B cell (primary cell): ENCODE results near the gene SEZ6L. TPM values are rescaled to one million over a fixed set of nuclear protein-coding genes. Genes with fewer than 3 reads are reported as not detected.

Experiments used
- ATAC-seq: fragments of 200-7000 bp; cut with Tn5 transposase; one replicate; pipeline ENCODE4 v1.10.0; 2021; ENCODE audit warnings: low read depth, mild to moderate bottlenecking, moderate number of reproducible peaks, moderate library complexity
- CTCF ChIA-PET: fragments of 350-600 bp; sonication (Branson Sonifier 250); formaldehyde crosslinking; loops from one replicate; lab custom pipeline; 2021; ENCODE audit warnings: antibody characterized with exemption, inconsistent platforms; lab: Charles Lee
- POLR2A ChIA-PET: fragments of 350-600 bp; sonication (Branson Sonifier 250); formaldehyde crosslinking; loops from one replicate; lab custom pipeline; 2021; ENCODE audit warnings: antibody characterized with exemption; lab: Charles Lee
- DNase-seq: peaks from one replicate; pipeline ENCODE4 v3.0.0; 2013
- H2AFZ ChIP-seq: 2 replicates; pipeline ENCODE4 v1.6.1; 2012; ENCODE audit warnings: mild to moderate bottlenecking, low read depth, low read length; ENCODE audit not compliant: insufficient read depth, poor library complexity, severe bottlenecking
- H3K27ac ChIP-seq, 2 donors: 1 replicate in 1 of 2; 2 replicates in 1 of 2; pipeline ENCODE4 v1.5.1; 2012 to 2013; ENCODE audit warnings: low read length in 2 of 2, mild to moderate bottlenecking in 2 of 2, moderate library complexity in 1 of 2
- H3K27me3 ChIP-seq, 4 experiments: fragments of 200-600 bp in 1 of 4; sonication (generic) in 1 of 4; replicated peaks in 1 of 4; 1 replicate in 2 of 4; 2 replicates in 2 of 4; pipeline versions ENCODE4 v1.6.1 to v1.7.0; 2013 to 2016; ENCODE audit warnings: low read length in 3 of 4, mild to moderate bottlenecking in 2 of 4, mixed read lengths in 1 of 4, moderate library complexity in 1 of 4; ENCODE audit not compliant: insufficient read depth in 4 of 4, control insufficient read depth in 3 of 4; ENCODE audit errors: control extremely low read depth in 1 of 4
- H3K36me3 ChIP-seq, 2 experiments: replicated peaks in 1 of 2; 1 replicate in 1 of 2; 2 replicates in 1 of 2; pipeline versions ENCODE4 v1.6.1 to v1.7.1; 2013; ENCODE audit warnings: low read length in 1 of 2; ENCODE audit not compliant: insufficient read depth in 2 of 2, control insufficient read depth in 1 of 2; ENCODE audit errors: control extremely low read depth in 1 of 2, extremely low read depth in 1 of 2
- H3K4me1 ChIP-seq, 2 donors: fragments of 200-600 bp in 1 of 2; sonication (generic) in 1 of 2; 1 replicate in 1 of 2; 2 replicates in 1 of 2; pipeline versions ENCODE4 v1.5.1 to v1.6.1; 2013 to 2017; ENCODE audit warnings: low read length in 2 of 2; ENCODE audit not compliant: control insufficient read depth in 2 of 2, insufficient read depth in 2 of 2
- H3K4me2 ChIP-seq: replicated peaks from 2 replicates; pipeline ENCODE3; 2012; ENCODE audit warnings: mild to moderate bottlenecking, low read depth, low read length; ENCODE audit not compliant: poor library complexity, severe bottlenecking
- H3K4me3 ChIP-seq, 5 experiments: fragments of 200-600 bp in 1 of 5; sonication (generic) in 1 of 5; 1 replicate in 3 of 5; 2 replicates in 2 of 5; pipeline versions ENCODE4 v1.5.1 to v1.7.0; 2011 to 2016; ENCODE audit warnings: low read length in 4 of 5, mild to moderate bottlenecking in 4 of 5, low read depth in 2 of 5, control low read depth in 1 of 5, moderate library complexity in 1 of 5; ENCODE audit not compliant: insufficient read depth in 1 of 5; ENCODE audit errors: control extremely low read depth in 1 of 5, extremely low read depth in 1 of 5
- H3K79me2 ChIP-seq: fragments of 200-600 bp; sonication (generic); one replicate; pipeline ENCODE4 v1.6.0; 2016; ENCODE audit warnings: low read length; ENCODE audit not compliant: control insufficient read depth, insufficient read depth
- H3K9ac ChIP-seq: fragments of 200-600 bp; sonication (generic); 2 replicates; pipeline ENCODE4 v1.6.1; 2017; ENCODE audit warnings: mild to moderate bottlenecking, low read length, moderate library complexity
- H3K9me3 ChIP-seq, 3 donors: one replicate each; pipeline versions ENCODE4 v1.6.1 to v1.7.1; 2013; ENCODE audit warnings: low read length in 2 of 3; ENCODE audit not compliant: control insufficient read depth in 2 of 3, insufficient read depth in 1 of 3; ENCODE audit errors: control extremely low read depth in 1 of 3
- H4K20me1 ChIP-seq: 2 replicates; pipeline ENCODE4 v1.6.0; 2012; ENCODE audit warnings: mild to moderate bottlenecking, low read length; ENCODE audit not compliant: insufficient read depth, control insufficient read depth, poor library complexity, severe bottlenecking
- H3K27ac Mint-ChIP-seq: one replicate; pipeline ENCODE4 v1.8.0; 2021; ENCODE audit warnings: mixed read lengths
- H3K27me3 Mint-ChIP-seq: one replicate; pipeline ENCODE4 v1.8.0; 2021; ENCODE audit warnings: mixed read lengths
- H3K4me1 Mint-ChIP-seq: one replicate; pipeline ENCODE4 v1.8.0; 2021; ENCODE audit warnings: mixed read lengths
- H3K4me3 Mint-ChIP-seq: one replicate; pipeline ENCODE4 v1.8.0; 2021; ENCODE audit warnings: mixed read lengths
- H3K9me3 Mint-ChIP-seq: one replicate; pipeline ENCODE4 v1.8.0; 2022; ENCODE audit warnings: mixed read lengths; ENCODE audit not compliant: insufficient read depth
- CTCF ChIP-seq: fragments of 200-600 bp; IDR thresholded peaks from one replicate; pipeline ENCODE4 v1.8.0; 2022; ENCODE audit warnings: antibody characterized with exemption, mild to moderate bottlenecking
- EZH2 ChIP-seq: IDR thresholded peaks from 2 replicates; pipeline ENCODE4 v1.6.1; 2012; ENCODE audit warnings: borderline replicate concordance, low read depth, mild to moderate bottlenecking, moderate library complexity, low read length; ENCODE audit not compliant: insufficient read depth, poor library complexity, severe bottlenecking
- WGBS: methylation state at CpG from one replicate; pipeline ENCODE4 v1.1.5; 2013; ENCODE audit warnings: missing lambda C conversion rate; ENCODE audit not compliant: insufficient coverage; 5-methylcytosine and 5-hydroxymethylcytosine counted together
- intact Hi-C: fragments of 100-400 bp; cut with micrococcal nuclease; formaldehyde crosslinking; loops from one replicate; pipeline ENCODE4 v1.10.0; 2022
- polyA plus RNA-seq: library from polyadenylated mRNA; depleted of rRNA; stranded (reverse); fragments of >200 nt; gene quantifications from 2 replicates; pipeline ENCODE4 v1.2.3, GENCODE V29; 2012
- total RNA-seq, 2 donors: library from RNA; stranded (reverse); fragments of 120-200 nt in 1 of 2; gene quantifications; 1 replicate in 1 of 2; 2 replicates in 1 of 2; pipeline versions ENCODE4 v1.2.3 to v1.2.4, GENCODE V29; 2013 to 2022

Gene SEZ6L
- total and polyA plus RNA-seq, 2 donors (not counting 1 experiment from before 2014, with no cell fraction given) = 0.04 TPM; not detected in 1

GRCh38 chr22:26429458-26430286 is 260.4 kb downstream of the SEZ6L start:
- Mint-ChIP-seq H3K27ac (peak overlapping the region; percentile 86), H3K4me3 (peak overlapping the region; percentile 77), H3K9me3 (no peaks in the 10 kb centered on the region), H3K27me3 (no peaks in the 10 kb centered on the region), H3K4me1 (peaks cover 55% of the 10 kb centered on the region)
- H4K20me1 ChIP-seq = no peaks in the 10 kb centered on the region
- intact Hi-C loops = loop anchor here (1.0 to 2.0 kb wide), 3 partner anchors 135 to 243 kb away; partner anchors contain the start of gene TPST2
- no peak for ATAC-seq
- ChIA-PET CTCF (interaction anchor here (0.7 to 3.2 kb wide), 4 partner anchors 31 to 74 kb away, joined by 3 to 19 read pairs (median 4); no protein-coding TSS in a partner anchor), POLR2A (interaction anchor here (0.6 to 2.0 kb wide), 4 partner anchors 9 to 244 kb away, joined by 3 to 10 read pairs (median 4); partner anchors contain the start of genes HPS4 and SRRD)
- peaks cover 0 to 3% (median 0%) of the 10 kb centered on the region in 3 donors for H3K9me3 ChIP-seq
- 6% methylated on average over 50 of the region's 50 CpGs for WGBS
- peak overlapping the region; percentile 94 for H3K4me2 ChIP-seq
- peak; percentile 54 for DNase-seq
- H3K4me3 ChIP-seq = peak overlapping the region; percentile 30 to 100 (median 56)
- peaks cover 45 to 48% of the 10 kb centered on the region in 2 donors for H3K4me1 ChIP-seq
- H3K27ac ChIP-seq = peak overlapping the region; percentile 45 to 74
- peaks cover 49% of the 10 kb centered on the region for H3K79me2 ChIP-seq
- peak overlapping the region; percentile 71 for H3K9ac ChIP-seq
- no peaks in the 10 kb centered on the region for H3K27me3 ChIP-seq
- peaks cover 2 to 12% of the 10 kb centered on the region in 2 experiments for H3K36me3 ChIP-seq
- TF ChIP-seq CTCF (no peak), EZH2 (no peak)
- peak overlapping the region; percentile 77 for H2AFZ ChIP-seq
